GM12872 (cell line): ENCODE measurements around the gene ZNF827.

Experiments
- CTCF ChIP-seq: IDR thresholded peaks from 3 replicates; pipeline ENCODE4 v1.5.1; 2011; ENCODE audit warnings: low read depth, mild to moderate bottlenecking, low read length, moderate library complexity; ENCODE audit not compliant: insufficient read depth

ZNF827 gene, protein sequence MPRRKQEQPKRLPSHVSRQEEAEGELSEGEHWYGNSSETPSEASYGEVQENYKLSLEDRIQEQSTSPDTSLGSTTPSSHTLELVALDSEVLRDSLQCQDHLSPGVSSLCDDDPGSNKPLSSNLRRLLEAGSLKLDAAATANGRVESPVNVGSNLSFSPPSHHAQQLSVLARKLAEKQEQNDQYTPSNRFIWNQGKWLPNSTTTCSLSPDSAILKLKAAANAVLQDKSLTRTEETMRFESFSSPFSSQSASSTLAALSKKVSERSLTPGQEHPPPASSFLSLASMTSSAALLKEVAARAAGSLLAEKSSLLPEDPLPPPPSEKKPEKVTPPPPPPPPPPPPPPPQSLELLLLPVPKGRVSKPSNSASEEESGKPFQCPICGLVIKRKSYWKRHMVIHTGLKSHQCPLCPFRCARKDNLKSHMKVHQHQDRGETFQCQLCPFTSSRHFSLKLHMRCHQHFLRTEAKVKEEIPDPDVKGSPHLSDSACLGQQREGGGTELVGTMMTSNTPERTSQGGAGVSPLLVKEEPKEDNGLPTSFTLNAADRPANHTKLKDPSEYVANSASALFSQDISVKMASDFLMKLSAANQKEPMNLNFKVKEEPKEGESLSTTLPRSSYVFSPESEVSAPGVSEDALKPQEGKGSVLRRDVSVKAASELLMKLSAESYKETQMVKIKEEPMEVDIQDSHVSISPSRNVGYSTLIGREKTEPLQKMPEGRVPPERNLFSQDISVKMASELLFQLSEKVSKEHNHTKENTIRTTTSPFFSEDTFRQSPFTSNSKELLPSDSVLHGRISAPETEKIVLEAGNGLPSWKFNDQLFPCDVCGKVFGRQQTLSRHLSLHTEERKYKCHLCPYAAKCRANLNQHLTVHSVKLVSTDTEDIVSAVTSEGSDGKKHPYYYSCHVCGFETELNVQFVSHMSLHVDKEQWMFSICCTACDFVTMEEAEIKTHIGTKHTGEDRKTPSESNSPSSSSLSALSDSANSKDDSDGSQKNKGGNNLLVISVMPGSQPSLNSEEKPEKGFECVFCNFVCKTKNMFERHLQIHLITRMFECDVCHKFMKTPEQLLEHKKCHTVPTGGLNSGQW

DNA sequence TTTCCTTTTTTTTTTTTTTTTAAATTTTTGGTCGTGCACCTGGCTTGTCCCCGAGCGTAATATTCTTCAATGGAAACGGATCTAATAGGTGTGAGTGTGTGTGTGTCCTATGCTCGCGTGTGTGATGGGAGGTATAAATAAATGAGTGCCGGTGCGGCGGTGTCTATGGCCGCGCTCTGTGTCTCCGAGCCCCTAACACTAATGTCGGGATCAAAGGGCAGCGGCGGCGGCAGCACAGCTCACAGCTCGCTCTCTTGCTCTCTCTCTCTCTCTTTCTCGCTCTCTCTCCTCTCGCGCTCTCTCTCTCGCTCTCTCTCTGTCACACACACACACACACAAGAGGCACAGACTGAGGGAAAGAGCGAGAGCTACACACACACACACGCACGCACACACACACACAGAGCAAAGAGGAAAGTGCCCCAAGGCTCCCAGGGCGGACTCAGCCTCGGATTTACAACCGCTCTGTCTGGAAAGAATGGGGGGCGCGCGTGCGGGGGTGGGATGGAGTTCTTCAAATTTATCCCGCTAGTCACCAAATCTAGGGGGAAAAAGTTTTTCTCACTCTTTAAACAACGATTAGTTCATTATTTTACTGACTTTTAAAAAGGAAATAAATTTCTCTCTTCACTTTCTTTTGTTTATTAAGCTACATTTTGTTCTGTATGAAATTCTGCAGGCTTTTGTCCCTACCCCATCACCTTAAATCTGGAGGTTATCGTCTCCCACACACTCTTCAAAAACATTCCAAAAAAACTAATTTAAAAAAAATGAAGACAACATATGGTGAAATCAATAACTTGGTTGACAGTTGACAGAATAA, at the start of gene ZNF827:
Gene ZNF827 (minus strand): TSS at position 206 of the 823 bp plus-strand sequence. CDS start 416 bp downstream, outside the sequence.
- no peak for TF ChIP-seq CTCF

- no peak for TF ChIP-seq CTCF
Measured at GRCh38 chr4:145984563-145984962, 45.9 kb upstream of the ZNF827 start.

DNA sequence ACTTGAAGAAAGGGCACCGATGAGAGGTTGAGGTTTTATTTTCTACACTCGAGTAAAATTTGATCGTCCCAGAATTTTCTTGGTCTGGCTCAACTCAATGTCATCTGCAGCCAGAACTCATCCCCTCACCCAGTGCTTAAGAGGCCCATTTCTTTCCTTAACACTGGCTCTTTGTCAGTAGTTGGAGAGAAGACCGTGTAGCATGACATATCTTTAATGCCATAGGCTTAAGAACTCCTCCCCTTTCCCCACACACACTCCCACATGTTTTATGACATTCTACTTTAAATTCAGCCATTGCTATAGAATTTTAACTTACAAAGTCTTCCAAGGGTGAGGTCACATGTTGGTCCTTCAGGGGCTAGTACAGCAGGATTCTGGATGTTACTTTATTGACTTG, 44.2 kb upstream of the ZNF827 start:
- TF ChIP-seq CTCF, result no peak

- no peak for TF ChIP-seq CTCF
Measured at GRCh38 chr4:145979160-145979559, 40.5 kb upstream of the ZNF827 start.

- TF ChIP-seq CTCF, result no peak
Measured at GRCh38 chr4:145976680-145977079, 38.1 kb upstream of the ZNF827 start.

- TF ChIP-seq CTCF, result no peak
Measured at GRCh38 chr4:145960012-145960411, 21.4 kb upstream of the ZNF827 start.
